Measurements from ENCODE around the gene PPP4R1. TPM values are rescaled to one million over a fixed set of nuclear protein-coding genes. Genes with fewer than 3 reads are reported as not detected.
A peak's percentile ranks its signal among the peaks of the same experiment; 100 is the strongest.

PPP4R1 gene
- total RNA-seq, 1 donor from 2014 or later: 132 TPM

DNA sequence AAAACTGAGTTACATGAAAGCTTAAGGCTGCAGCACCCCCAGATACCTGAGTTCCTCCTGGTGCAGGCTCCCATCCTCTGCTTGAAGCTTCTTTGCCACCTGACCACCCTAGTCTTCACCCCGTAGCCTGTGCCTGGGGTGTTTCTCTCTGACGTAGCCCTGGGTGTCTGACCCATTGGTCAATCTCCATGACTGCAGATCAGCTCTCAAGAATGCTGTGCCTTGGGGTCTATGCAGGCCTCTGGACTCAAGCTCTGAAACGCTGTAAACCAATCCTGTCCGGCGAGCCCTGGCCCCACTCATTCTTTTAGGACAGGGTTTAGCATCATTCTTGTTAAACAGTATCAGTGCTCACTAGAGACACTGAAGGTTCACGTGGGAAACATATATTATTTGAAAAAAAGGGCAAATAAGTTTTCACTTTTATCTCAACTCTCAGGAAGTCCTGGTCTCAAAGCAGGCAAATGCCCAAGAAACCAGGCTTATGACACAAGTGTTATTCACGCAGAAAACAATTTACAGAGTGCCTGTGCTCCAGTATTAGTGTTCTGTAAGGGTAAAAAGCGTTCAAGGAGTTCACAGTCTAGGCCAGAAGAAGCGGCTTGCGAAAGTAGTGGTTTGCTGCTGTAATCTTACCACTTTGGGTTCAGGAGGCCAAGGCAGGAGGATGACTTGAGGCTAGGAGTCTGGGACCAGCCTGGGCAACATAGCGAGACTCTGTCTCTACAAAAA, 22.8 kb upstream of the PPP4R1 start:
- no peak overlapping the region for H3K27ac Mint-ChIP-seq (ENCODE audit: unreplicated experiment)
- peaks cover 2% of the 10 kb centered on the region for H3K9me3 Mint-ChIP-seq (ENCODE audit: unreplicated experiment)
- H3K36me3 Mint-ChIP-seq (ENCODE audit: low read depth, unreplicated experiment): no peaks in the 10 kb centered on the region

GRCh38 chr18:9634856-9635255, 20.5 kb upstream of the PPP4R1 start:
- FAIRE-seq: no peak
- H2AFZ ChIP-seq (ENCODE audit: low read depth, low read length): no peak overlapping the region
- H3K4me1 ChIP-seq (ENCODE audit: insufficient read depth, low read length): peaks cover 11% of the 10 kb centered on the region
- TF ChIP-seq EZH2 (IDR thresholded peaks at IDR 0.05; ENCODE audit: insufficient read depth, low read length) (no peak), CTCF (IDR thresholded peaks at IDR 0.05; ENCODE audit: insufficient read depth, low read depth, low read length) (no peak)
- no peak for DNase-seq (ENCODE audit: low read depth)
- Mint-ChIP-seq H3K9me3 (ENCODE audit: unreplicated experiment) (peaks cover 2% of the 10 kb centered on the region), H3K4me1 (ENCODE audit: low read depth, unreplicated experiment) (peaks cover 11% of the 10 kb centered on the region), H3K36me3 (ENCODE audit: low read depth, unreplicated experiment) (no peaks in the 10 kb centered on the region), H3K4me3 (ENCODE audit: unreplicated experiment) (no peak overlapping the region), H3K27ac (ENCODE audit: unreplicated experiment) (no peak overlapping the region), H3K27me3 (ENCODE audit: low read depth, unreplicated experiment) (no peaks in the 10 kb centered on the region)
- H3K27me3 ChIP-seq (ENCODE audit: insufficient read depth, low read length): no peaks in the 10 kb centered on the region
- H3K9me3 ChIP-seq (ENCODE audit: insufficient read depth, low read depth, low read length): no peaks in the 10 kb centered on the region
- H3K4me3 ChIP-seq (ENCODE audit: insufficient read depth, low read depth, low read length): no peak overlapping the region
- no peak overlapping the region for H3K4me2 ChIP-seq (ENCODE audit: low read length)
- H3K27ac ChIP-seq (ENCODE audit: low read depth, low read length): no peak overlapping the region
- H3K9ac ChIP-seq (ENCODE audit: low read length): no peak overlapping the region
- H3K36me3 ChIP-seq (ENCODE audit: insufficient read depth, low read length): no peaks in the 10 kb centered on the region
- no peaks in the 10 kb centered on the region for H3K79me2 ChIP-seq (ENCODE audit: insufficient read depth, low read length)
- H4K20me1 ChIP-seq (ENCODE audit: insufficient read depth, low read length): no peaks in the 10 kb centered on the region

More for the DNA sequence above, 22.8 kb upstream of the PPP4R1 start:
- Histone ChIP-seq H4K20me1 (ENCODE audit: insufficient read depth, low read length) (no peaks in the 10 kb centered on the region), H3K4me3 (ENCODE audit: insufficient read depth, low read depth, low read length) (no peak overlapping the region), H3K4me1 (ENCODE audit: insufficient read depth, low read length) (peaks cover 1% of the 10 kb centered on the region), H3K27me3 (ENCODE audit: insufficient read depth, low read length) (no peaks in the 10 kb centered on the region), H3K4me2 (ENCODE audit: low read length) (no peak overlapping the region), H3K9ac (ENCODE audit: low read length) (no peak overlapping the region), H3K27ac (ENCODE audit: low read depth, low read length) (no peak overlapping the region), H3K36me3 (ENCODE audit: insufficient read depth, low read length) (no peaks in the 10 kb centered on the region), H2AFZ (ENCODE audit: low read depth, low read length) (no peak overlapping the region), H3K79me2 (ENCODE audit: insufficient read depth, low read length) (no peaks in the 10 kb centered on the region), H3K9me3 (ENCODE audit: insufficient read depth, low read depth, low read length) (no peaks in the 10 kb centered on the region)
- Mint-ChIP-seq H3K4me1 (ENCODE audit: low read depth, unreplicated experiment) (peaks cover under 1% of the 10 kb centered on the region), H3K4me3 (ENCODE audit: unreplicated experiment) (no peak overlapping the region), H3K27me3 (ENCODE audit: low read depth, unreplicated experiment) (peaks cover 2% of the 10 kb centered on the region)
- DNase-seq (ENCODE audit: low read depth) (peak; percentile 78), FAIRE-seq (no peak)
- no peak for TF ChIP-seq CTCF (IDR thresholded peaks at IDR 0.05; ENCODE audit: insufficient read depth, low read depth, low read length)
- no peak for TF ChIP-seq EZH2 (IDR thresholded peaks at IDR 0.05; ENCODE audit: insufficient read depth, low read length)

Measured in astrocyte (in vitro differentiated cells and primary cell).